Keratinocyte (primary cell): Measurements from ENCODE around the gene PGA3.

Source experiments
- EZH2 ChIP-seq: IDR thresholded peaks from one replicate; pipeline ENCODE4 v1.6.1; 2012; ENCODE audit warnings: inconsistent platforms, mild to moderate bottlenecking, low read length, moderate library complexity
- TF ChIP-seq, protein P1 (sequence below), 3 experiments: IDR thresholded peaks in 1 of 3; conservative IDR thresholded peaks in 1 of 3; optimal IDR thresholded peaks in 1 of 3; 2 replicates in 2 of 3; 3 replicates in 1 of 3; pipeline versions ENCODE3 to v1.5.1; 2011; ENCODE audit warnings: low read length in 3 of 3, mild to moderate bottlenecking in 3 of 3, moderate library complexity in 2 of 3, control low read depth in 1 of 3, inconsistent platforms in 1 of 3; ENCODE audit not compliant: insufficient read depth in 2 of 3; ENCODE audit errors: extremely low read depth in 1 of 3

DNA sequence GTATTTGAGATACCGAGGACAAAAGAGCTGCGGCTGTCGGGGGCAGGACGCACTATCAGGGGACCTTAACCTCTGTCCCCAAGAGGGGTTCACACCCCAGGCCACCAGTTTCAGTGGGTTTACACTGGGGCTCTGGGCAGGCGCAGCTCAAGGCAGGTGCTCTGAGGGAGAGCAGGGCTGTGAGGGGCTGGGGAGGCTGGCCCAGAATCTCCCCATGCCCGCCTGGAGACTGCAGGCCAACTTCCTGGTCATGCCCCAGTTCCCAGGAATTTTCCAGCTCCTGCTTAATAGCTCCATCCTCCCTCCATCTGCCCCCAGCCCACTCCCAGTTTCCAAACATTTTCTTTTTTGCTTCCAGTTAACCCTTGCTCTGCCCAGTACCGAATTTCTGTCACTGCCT is 7.6 kb upstream of the PGA3 start:
- TF ChIP-seq EZH2, result no peak
- TF ChIP-seq, protein P1, sequence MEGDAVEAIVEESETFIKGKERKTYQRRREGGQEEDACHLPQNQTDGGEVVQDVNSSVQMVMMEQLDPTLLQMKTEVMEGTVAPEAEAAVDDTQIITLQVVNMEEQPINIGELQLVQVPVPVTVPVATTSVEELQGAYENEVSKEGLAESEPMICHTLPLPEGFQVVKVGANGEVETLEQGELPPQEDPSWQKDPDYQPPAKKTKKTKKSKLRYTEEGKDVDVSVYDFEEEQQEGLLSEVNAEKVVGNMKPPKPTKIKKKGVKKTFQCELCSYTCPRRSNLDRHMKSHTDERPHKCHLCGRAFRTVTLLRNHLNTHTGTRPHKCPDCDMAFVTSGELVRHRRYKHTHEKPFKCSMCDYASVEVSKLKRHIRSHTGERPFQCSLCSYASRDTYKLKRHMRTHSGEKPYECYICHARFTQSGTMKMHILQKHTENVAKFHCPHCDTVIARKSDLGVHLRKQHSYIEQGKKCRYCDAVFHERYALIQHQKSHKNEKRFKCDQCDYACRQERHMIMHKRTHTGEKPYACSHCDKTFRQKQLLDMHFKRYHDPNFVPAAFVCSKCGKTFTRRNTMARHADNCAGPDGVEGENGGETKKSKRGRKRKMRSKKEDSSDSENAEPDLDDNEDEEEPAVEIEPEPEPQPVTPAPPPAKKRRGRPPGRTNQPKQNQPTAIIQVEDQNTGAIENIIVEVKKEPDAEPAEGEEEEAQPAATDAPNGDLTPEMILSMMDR (optimal IDR thresholded peaks at IDR 0.05 in 1 of 3, IDR thresholded peaks at IDR 0.05 in 1 of 3, conservative IDR thresholded peaks at IDR 0.05 in 1 of 3; ENCODE audit: extremely low read depth in 1 of 3, insufficient read depth in 2 of 3, low read length in 3 of 3), result no peak
